GM13976 (cell line): ENCODE measurements around the gene CAP2.
"Not testable (repeated sequence)": the region's sequence is repeated elsewhere in the genome, so short reads cannot be mapped to it uniquely, and the experiment has no call there.

Experiments
- DNase-seq: peaks from one replicate; pipeline ENCODE4 v3.0.0; 2012; ENCODE audit warnings: low spot score
- in situ Hi-C: fragments of 300-500 bp; cut with MboI; formaldehyde crosslinking; loops from one replicate; pipeline ENCODE4 v1.12.0; 2022; ENCODE audit warnings: low sequenced_read_pairs, mixed read lengths, inconsistent platforms; ENCODE audit not compliant: unreplicated experiment
- TF ChIP-seq, protein P1 (sequence below): IDR thresholded peaks from 2 replicates; pipeline ENCODE4 v1.5.1; 2012; ENCODE audit warnings: borderline replicate concordance, mild to moderate bottlenecking; ENCODE audit not compliant: insufficient read depth; ENCODE audit errors: extremely low read depth, missing control alignments, control extremely low read depth

The CAP2 gene

DNA sequence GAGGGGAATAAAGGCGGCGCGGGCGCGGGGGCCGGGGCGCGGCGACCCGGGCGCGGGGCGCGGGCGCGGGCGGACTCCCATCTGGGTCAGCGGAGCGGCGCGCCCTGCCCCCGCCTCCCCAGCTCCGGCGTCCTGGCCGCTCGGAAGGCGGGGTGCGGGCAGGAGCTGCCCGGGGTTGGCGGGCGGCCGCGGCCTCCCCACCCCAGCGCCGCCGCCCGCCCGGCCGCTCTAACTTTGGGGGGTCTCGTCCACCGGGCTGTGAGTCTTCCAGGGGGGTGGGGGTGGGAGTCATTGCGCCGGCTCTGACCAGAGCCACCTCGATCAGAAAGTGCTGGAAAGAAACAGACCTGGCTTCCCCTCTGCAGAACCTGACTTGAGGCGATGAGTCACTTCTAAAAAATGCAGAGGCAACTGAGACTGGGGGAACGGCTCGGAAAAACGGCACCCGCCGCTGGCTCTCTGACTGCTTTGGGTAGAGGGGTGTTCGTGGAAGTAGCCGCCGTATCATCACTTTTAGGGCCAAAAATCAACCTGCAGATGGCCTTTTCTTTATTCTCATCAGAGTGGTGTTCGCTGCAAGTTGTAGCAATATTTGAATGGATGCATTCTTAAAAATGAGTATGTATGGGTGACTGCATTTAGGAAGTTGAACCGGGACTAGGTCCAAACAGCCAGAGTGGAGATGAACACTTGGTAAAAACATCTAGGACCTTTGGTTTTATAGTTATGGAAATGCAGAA lies 667 bp downstream of the CAP2 start:
- no peak for DNase-seq
- TF ChIP-seq, protein P1, sequence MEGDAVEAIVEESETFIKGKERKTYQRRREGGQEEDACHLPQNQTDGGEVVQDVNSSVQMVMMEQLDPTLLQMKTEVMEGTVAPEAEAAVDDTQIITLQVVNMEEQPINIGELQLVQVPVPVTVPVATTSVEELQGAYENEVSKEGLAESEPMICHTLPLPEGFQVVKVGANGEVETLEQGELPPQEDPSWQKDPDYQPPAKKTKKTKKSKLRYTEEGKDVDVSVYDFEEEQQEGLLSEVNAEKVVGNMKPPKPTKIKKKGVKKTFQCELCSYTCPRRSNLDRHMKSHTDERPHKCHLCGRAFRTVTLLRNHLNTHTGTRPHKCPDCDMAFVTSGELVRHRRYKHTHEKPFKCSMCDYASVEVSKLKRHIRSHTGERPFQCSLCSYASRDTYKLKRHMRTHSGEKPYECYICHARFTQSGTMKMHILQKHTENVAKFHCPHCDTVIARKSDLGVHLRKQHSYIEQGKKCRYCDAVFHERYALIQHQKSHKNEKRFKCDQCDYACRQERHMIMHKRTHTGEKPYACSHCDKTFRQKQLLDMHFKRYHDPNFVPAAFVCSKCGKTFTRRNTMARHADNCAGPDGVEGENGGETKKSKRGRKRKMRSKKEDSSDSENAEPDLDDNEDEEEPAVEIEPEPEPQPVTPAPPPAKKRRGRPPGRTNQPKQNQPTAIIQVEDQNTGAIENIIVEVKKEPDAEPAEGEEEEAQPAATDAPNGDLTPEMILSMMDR, result no peak
- in situ Hi-C loops, result no loop called here

GRCh38 chr6:17395112-17395511 lies 1.7 kb downstream of the CAP2 start:
- DNase-seq, result no peak
- TF ChIP-seq, protein P1, result no peak
- in situ Hi-C loops, result no loop called here

DNA sequence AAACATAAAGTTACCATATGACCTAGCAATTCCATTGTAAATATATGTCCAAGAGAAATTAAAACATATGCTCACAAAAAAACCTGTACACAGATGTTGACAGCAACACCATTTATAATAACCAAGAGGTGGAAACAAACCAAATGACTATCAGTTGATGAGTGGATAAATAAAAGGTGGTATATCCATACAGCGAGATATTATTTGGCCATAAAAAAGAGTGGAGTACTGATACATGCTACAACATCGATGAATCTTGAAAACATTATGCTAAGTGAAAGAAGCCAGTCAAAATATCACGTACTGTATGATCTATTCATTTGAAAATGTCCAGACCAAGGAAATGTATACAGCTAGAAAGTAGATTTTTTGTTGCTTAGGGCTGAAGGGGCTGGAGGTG lies 2.9 kb downstream of the CAP2 start:
- DNase-seq, result no peak
- TF ChIP-seq, protein P1, result no peak
- in situ Hi-C loops, result no loop called here

DNA sequence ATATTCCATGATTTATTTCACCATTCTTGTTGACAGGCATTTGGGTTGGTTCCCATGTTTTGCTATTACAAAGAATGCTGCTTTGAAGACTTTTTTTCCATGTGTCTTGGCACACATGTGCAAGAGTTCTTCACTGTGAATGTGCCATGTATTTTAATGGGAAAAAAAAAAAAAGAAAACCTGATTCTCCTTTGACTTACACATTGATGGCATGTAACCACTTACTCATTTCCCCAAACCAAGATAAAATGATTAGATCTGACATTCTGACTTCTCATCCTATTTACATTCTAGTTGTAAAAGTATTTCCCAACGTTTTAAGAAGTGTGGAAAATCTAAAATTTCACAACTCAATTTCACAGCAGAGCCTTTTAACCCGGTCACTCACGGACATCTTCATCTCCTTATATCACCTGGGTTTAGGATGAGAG lies 4.4 kb downstream of the CAP2 start:
- TF ChIP-seq, protein P1, result no peak
- DNase-seq, result no peak
- in situ Hi-C loops, result no loop called here

DNA sequence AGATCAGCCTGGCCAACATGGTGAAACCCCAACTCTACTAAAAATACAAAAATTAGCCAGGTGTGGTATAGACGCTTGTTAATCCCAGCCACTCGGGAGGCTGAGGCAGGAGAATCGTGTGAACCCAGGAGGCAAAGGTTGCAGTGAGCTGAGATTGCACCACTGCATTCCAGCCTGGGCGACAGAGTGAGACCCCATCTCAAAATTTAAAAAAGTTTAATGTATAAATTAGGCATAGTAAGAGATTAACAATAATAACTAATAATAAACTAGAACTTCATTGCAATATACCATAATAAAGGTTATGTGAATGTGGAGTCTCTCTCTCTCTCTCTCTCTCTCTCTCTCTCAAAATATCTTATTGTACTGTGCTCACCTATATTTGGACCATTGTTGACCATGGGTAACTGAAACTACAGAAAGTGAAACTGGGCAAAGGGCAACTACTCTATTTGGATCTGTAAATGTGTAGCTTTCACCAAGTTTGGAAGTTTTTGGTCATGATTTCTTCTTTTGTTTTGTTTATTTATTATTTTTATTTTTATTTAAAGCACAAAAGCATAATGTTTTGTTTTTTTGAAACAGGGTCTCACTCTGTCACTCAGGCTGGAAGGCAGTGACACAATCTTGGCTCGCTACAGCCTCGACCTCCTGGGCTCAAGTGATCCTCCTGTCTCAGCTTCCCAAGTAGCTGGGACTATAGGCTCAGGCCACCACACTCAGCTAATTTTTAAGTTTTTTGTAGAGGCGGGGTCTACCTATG lies 12.0 kb downstream of the CAP2 start:
- DNase-seq, in situ Hi-C loops: not testable (repeated sequence)

DNA sequence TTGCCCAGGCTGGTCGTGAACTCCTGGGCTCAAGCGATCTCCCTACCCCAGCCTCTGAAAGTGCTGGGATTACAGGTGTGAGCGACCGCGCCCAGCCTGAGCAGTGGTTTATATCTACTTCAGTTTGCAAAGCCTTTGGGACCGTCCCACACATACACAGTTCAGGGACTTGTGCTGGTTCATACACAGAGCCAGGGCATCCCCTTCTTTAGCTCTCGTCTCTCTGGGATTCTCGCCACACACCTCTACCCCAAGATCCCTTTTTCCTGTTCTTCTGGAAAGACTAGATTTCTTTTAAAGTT lies 12.5 kb downstream of the CAP2 start:
- no peak for DNase-seq
- TF ChIP-seq, protein P1, result no peak
- in situ Hi-C loops, result no loop called here

DNA sequence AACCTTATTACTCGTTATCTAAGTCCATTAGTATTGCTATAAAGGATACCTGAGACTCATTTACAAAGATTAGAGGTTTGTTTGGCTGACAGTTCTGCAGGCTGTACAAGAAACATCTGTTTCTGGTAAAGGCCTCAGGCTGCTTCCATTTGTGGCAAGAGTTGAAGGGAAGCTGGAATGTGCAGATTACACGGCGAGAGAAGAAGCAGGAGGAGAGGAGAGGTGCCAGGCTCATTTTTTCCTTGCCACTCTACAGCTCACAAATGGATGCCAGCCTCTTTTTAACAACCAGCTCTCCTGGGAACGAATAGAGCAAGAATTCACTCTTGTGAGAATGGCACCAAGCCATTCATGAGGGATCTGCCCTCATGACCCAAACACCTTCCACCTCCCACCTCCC lies 14.7 kb downstream of the CAP2 start:
- TF ChIP-seq, protein P1, result no peak
- no peak for DNase-seq
- in situ Hi-C loops, result no loop called here
